GM12873 (cell line): Measurements from ENCODE around the gene PIM1.

Experiments used
- CTCF ChIP-seq: IDR thresholded peaks from 2 replicates; pipeline ENCODE4 v1.5.1; 2012; ENCODE audit warnings: low read depth, mild to moderate bottlenecking, moderate library complexity, low read length, control low read depth; ENCODE audit not compliant: insufficient read depth; ENCODE audit errors: missing control alignments

The PIM1 gene

GRCh38 chr6:37201726-37202125 lies 31.8 kb downstream of the PIM1 start:
- no peak for TF ChIP-seq CTCF

- no peak for TF ChIP-seq CTCF
These were observed 33.0 kb downstream of the PIM1 start for GRCh38 chr6:37202788-37203491.

GRCh38 chr6:37204014-37204751 lies 34.2 kb downstream of the PIM1 start:
- no peak for TF ChIP-seq CTCF

GRCh38 chr6:37205175-37205996 lies 35.4 kb downstream of the PIM1 start:
- TF ChIP-seq CTCF: no peak

GRCh38 chr6:37205997-37206340 lies 36.0 kb downstream of the PIM1 start:
- TF ChIP-seq CTCF: no peak

- no peak for TF ChIP-seq CTCF
These were observed 36.7 kb downstream of the PIM1 start for GRCh38 chr6:37206622-37207021.

- peak; percentile 94 for TF ChIP-seq CTCF
These were observed 38.0 kb downstream of the PIM1 start for GRCh38 chr6:37207903-37208456.
